HL-60 (cell line): Measurements from ENCODE around the gene CCDC6.

Source experiments
- GABPA ChIP-seq: IDR thresholded peaks from 2 replicates; pipeline ENCODE4 v1.6.1; 2012; ENCODE audit warnings: low read depth
- POLR2AphosphoS5 ChIP-seq: IDR thresholded peaks from 2 replicates; pipeline ENCODE4 v1.6.1; 2012; ENCODE audit warnings: low read depth
- SPI1 ChIP-seq: IDR thresholded peaks from 2 replicates; pipeline ENCODE4 v1.6.1; 2012; ENCODE audit warnings: low read depth, mild to moderate bottlenecking, borderline replicate concordance
- TF ChIP-seq, protein P1 (sequence below): IDR thresholded peaks from one replicate; pipeline ENCODE4 v1.5.1; 2011; ENCODE audit warnings: low read length, control low read depth, inconsistent platforms; ENCODE audit not compliant: insufficient read depth
- TF ChIP-seq, protein P2 (sequence below): IDR thresholded peaks from 2 replicates; pipeline ENCODE4 v1.6.1; 2012; ENCODE audit warnings: low read depth; ENCODE audit not compliant: insufficient replicate concordance

DNA sequence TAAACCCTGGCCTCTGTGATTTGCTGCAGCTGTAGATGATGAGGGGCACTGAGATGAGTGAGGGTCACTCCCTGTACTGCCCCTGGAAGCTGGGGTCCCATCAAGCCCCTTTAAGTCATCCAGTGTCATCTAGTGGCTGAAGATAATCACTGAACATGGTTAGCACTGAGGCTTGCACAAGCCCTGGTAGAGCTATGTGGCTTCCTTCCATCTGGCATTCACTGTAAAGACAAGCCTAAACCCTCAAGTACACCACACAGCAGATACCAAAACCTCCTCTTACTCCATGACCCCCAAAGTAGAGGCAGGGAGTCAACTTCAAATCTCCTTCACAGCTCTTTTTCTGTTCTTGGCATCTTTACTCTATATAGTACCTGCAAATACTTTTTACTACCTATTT lies 80.4 kb downstream of the CCDC6 start:
- TF ChIP-seq, protein P1, sequence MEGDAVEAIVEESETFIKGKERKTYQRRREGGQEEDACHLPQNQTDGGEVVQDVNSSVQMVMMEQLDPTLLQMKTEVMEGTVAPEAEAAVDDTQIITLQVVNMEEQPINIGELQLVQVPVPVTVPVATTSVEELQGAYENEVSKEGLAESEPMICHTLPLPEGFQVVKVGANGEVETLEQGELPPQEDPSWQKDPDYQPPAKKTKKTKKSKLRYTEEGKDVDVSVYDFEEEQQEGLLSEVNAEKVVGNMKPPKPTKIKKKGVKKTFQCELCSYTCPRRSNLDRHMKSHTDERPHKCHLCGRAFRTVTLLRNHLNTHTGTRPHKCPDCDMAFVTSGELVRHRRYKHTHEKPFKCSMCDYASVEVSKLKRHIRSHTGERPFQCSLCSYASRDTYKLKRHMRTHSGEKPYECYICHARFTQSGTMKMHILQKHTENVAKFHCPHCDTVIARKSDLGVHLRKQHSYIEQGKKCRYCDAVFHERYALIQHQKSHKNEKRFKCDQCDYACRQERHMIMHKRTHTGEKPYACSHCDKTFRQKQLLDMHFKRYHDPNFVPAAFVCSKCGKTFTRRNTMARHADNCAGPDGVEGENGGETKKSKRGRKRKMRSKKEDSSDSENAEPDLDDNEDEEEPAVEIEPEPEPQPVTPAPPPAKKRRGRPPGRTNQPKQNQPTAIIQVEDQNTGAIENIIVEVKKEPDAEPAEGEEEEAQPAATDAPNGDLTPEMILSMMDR, result no peak
- no peak for TF ChIP-seq POLR2AphosphoS5
- no peak for TF ChIP-seq SPI1
- TF ChIP-seq, protein P2, sequence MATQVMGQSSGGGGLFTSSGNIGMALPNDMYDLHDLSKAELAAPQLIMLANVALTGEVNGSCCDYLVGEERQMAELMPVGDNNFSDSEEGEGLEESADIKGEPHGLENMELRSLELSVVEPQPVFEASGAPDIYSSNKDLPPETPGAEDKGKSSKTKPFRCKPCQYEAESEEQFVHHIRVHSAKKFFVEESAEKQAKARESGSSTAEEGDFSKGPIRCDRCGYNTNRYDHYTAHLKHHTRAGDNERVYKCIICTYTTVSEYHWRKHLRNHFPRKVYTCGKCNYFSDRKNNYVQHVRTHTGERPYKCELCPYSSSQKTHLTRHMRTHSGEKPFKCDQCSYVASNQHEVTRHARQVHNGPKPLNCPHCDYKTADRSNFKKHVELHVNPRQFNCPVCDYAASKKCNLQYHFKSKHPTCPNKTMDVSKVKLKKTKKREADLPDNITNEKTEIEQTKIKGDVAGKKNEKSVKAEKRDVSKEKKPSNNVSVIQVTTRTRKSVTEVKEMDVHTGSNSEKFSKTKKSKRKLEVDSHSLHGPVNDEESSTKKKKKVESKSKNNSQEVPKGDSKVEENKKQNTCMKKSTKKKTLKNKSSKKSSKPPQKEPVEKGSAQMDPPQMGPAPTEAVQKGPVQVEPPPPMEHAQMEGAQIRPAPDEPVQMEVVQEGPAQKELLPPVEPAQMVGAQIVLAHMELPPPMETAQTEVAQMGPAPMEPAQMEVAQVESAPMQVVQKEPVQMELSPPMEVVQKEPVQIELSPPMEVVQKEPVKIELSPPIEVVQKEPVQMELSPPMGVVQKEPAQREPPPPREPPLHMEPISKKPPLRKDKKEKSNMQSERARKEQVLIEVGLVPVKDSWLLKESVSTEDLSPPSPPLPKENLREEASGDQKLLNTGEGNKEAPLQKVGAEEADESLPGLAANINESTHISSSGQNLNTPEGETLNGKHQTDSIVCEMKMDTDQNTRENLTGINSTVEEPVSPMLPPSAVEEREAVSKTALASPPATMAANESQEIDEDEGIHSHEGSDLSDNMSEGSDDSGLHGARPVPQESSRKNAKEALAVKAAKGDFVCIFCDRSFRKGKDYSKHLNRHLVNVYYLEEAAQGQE, result no peak
- no peak for TF ChIP-seq GABPA
